Measurements from ENCODE around the gene CABP1. TPM values are rescaled to one million over a fixed set of nuclear protein-coding genes. Genes with fewer than 3 reads are reported as not detected.

Gene CABP1
- total and polyA plus RNA-seq, 2 experiments from 2014 or later, result 5.1 to 5.2 TPM

GRCh38 chr12:120654656-120655055, 14.2 kb downstream of the CABP1 start:
- H3K27ac Mint-ChIP-seq, result 0 out of 2 replicates have a peak overlapping the region, but pooled peaks have one; percentile 3
- peaks cover 2% of the 10 kb centered on the region for H3K27me3 Mint-ChIP-seq (ENCODE audit: insufficient read depth, low read depth, poor library complexity)
- ATAC-seq (no peak; the same call in 2 of the 3 replicates), DNase-seq (ENCODE audit: low spot score) (no peak)
- H3K4me1 Mint-ChIP-seq, result peaks cover 25% of the 10 kb centered on the region
- H3K27me3 ChIP-seq (ENCODE audit: insufficient read depth), result no peaks in the 10 kb centered on the region
- no peaks in the 10 kb centered on the region for H3K9me3 Mint-ChIP-seq
- H3K36me3 ChIP-seq (ENCODE audit: insufficient read depth), result no peaks in the 10 kb centered on the region
- H3K4me3 ChIP-seq, result no peak overlapping the region
- no peaks in the 10 kb centered on the region for H3K9me2 ChIP-seq (ENCODE audit: insufficient read depth)
- H3F3A ChIP-seq (replicated peaks; ENCODE audit: low read depth), result no peaks in the 10 kb centered on the region
- no peak overlapping the region for H2AFZ ChIP-seq
- peaks cover 22% of the 10 kb centered on the region for H3K4me1 ChIP-seq (ENCODE audit: insufficient read depth)
- no peaks in the 10 kb centered on the region; the same call in 2 of the 3 replicates for H3K36me3 Mint-ChIP-seq (ENCODE audit: low read depth)
- H3K4me2 ChIP-seq, result no peak overlapping the region
- TF ChIP-seq ZNF462 (CRISPR knock-in tag; IDR thresholded peaks at IDR 0.05), result no peak
- TF ChIP-seq EZH2phosphoT487 (IDR thresholded peaks at IDR 0.05; ENCODE audit: unreplicated experiment), result no peak
- TF ChIP-seq ZNF331 (CRISPR knock-in tag; IDR thresholded peaks at IDR 0.05; ENCODE audit: low read depth), result no peak
- TF ChIP-seq EZH2 (IDR thresholded peaks at IDR 0.05; ENCODE audit: low read depth, unreplicated experiment), result no peak
- no peak for TF ChIP-seq CREB1 (CRISPR knock-in tag; IDR thresholded peaks at IDR 0.05; ENCODE audit: low read depth)
- no peak for TF ChIP-seq ETS1 (IDR thresholded peaks at IDR 0.05)
- TF ChIP-seq CTCF (conservative IDR thresholded peaks at IDR 0.05; ENCODE audit: low read depth in 2 of 2), result no peak
- TF ChIP-seq STAT1 (IDR thresholded peaks at IDR 0.05; ENCODE audit: unreplicated experiment), result no peak
- no peak overlapping the region for H3K4me3 Mint-ChIP-seq
- no peak overlapping the region for H3K27ac ChIP-seq (ENCODE audit: low read depth)
- no peaks in the 10 kb centered on the region for H4K20me1 ChIP-seq (replicated peaks; ENCODE audit: insufficient read depth)
- H3K79me2 ChIP-seq (replicated peaks; ENCODE audit: insufficient read depth), result no peaks in the 10 kb centered on the region

Measured in GM23338 (cell line).